K562 (cell line): Measurements from ENCODE around the gene ITPRID2. TPM values are rescaled to one million over a fixed set of nuclear protein-coding genes. Genes with fewer than 3 reads are reported as not detected.
A peak's percentile ranks its signal among the peaks of the same experiment; 100 is the strongest.

Source experiments
- ADNP ChIP-seq: fragments of 200-800 bp; sonication (Bioruptor generic); IDR thresholded peaks from 2 replicates; pipeline ENCODE4 v1.6.1; 2016; ENCODE audit warnings: missing genetic modification characterization, missing compliant biosample characterization
- CEBPZ ChIP-seq: fragments of 150-350 bp; IDR thresholded peaks from 2 replicates; pipeline ENCODE4 v1.6.1; 2014; ENCODE audit warnings: low read depth, mild to moderate bottlenecking, low read length, borderline replicate concordance
- ELF2 ChIP-seq: fragments of 250-450 bp; sonication (Bioruptor Pico); IDR thresholded peaks from 2 replicates; pipeline ENCODE4 v1.5.0; 2021; ENCODE audit warnings: mild to moderate bottlenecking
- FOSL1 ChIP-seq: fragments of 200-800 bp; sonication (Bioruptor generic); conservative IDR thresholded peaks from 2 replicates; pipeline ENCODE4 v1.6.1; 2016; ENCODE audit warnings: missing genetic modification characterization, missing compliant biosample characterization
- FOXJ2 ChIP-seq: fragments of 200-800 bp; sonication (Bioruptor generic); IDR thresholded peaks from 2 replicates; pipeline ENCODE4 v1.6.1; 2016; ENCODE audit warnings: missing genetic modification characterization, missing compliant biosample characterization
- HLTF ChIP-seq: fragments of 450-650 bp; IDR thresholded peaks from 2 replicates; pipeline ENCODE4 v1.6.1; 2016
- MYBL2 ChIP-seq, 2 experiments: fragments of 450-650 bp in 1 of 2; sonication (generic) in 1 of 2; formaldehyde crosslinking in 1 of 2; IDR thresholded peaks; 2 replicates each; pipeline versions ENCODE4 v1.6.1 to v1.8.1; 2017 to 2022; ENCODE audit warnings: borderline replicate concordance in 1 of 2, inconsistent platforms in 1 of 2, low read depth in 1 of 2, mild to moderate bottlenecking in 1 of 2, missing genetic modification reagents in 1 of 2, moderate library complexity in 1 of 2
- MYC ChIP-seq, 2 experiments: fragments of 250-450 bp in 1 of 2; sonication (Bioruptor Pico) in 1 of 2; IDR thresholded peaks; 2 replicates each; pipeline versions ENCODE4 v1.5.1 to v1.6.1; 2012 to 2021; ENCODE audit warnings: low read depth in 2 of 2, borderline replicate concordance in 1 of 2, improper control_type of control experiment in 1 of 2, low read length in 1 of 2, mild to moderate bottlenecking in 1 of 2, moderate library complexity in 1 of 2
- PATZ1 ChIP-seq: fragments of 250-450 bp; sonication (Bioruptor Pico); IDR thresholded peaks from 2 replicates; pipeline ENCODE4 v1.5.0; 2020; ENCODE audit warnings: mild to moderate bottlenecking, borderline replicate concordance
- PML ChIP-seq: IDR thresholded peaks from 2 replicates; pipeline ENCODE4 v1.6.1; 2012; ENCODE audit warnings: low read length, inconsistent platforms
- TAF7 ChIP-seq: fragments of 450-650 bp; IDR thresholded peaks from 2 replicates; pipeline ENCODE4 v1.6.1; 2016; ENCODE audit warnings: missing genetic modification characterization, missing compliant biosample characterization
- TEAD1 ChIP-seq, 2 experiments: fragments of 450-650 bp in 1 of 2; sonication (generic) in 1 of 2; formaldehyde crosslinking; IDR thresholded peaks; 2 replicates each; pipeline versions ENCODE4 v1.4.0 to v1.8.0; 2020 to 2022; ENCODE audit warnings: mild to moderate bottlenecking in 2 of 2, missing genetic modification reagents in 1 of 2
- ZBTB11 ChIP-seq, 3 experiments: fragments of 200-800 bp in 1 of 3; fragments of 250-450 bp in 1 of 3; fragments of 450-650 bp in 1 of 3; sonication (Bioruptor Pico) in 1 of 3; sonication (Bioruptor generic) in 1 of 3; formaldehyde crosslinking in 1 of 3; IDR thresholded peaks; 2 replicates each; pipeline versions ENCODE4 v1.6.1 to v1.8.0; 2016 to 2022; ENCODE audit warnings: mild to moderate bottlenecking in 2 of 3, missing genetic modification characterization in 2 of 3, missing compliant biosample characterization in 1 of 3, moderate library complexity in 1 of 3
- ZBTB17 ChIP-seq: fragments of 450-650 bp; formaldehyde crosslinking; IDR thresholded peaks from 2 replicates; pipeline ENCODE4 v1.4.0; 2020; ENCODE audit warnings: mild to moderate bottlenecking
- ZNF408 ChIP-seq: fragments of 250-450 bp; sonication (Bioruptor Pico); IDR thresholded peaks from 2 replicates; pipeline ENCODE4 v1.4.0; 2020; ENCODE audit warnings: low read depth, mild to moderate bottlenecking, moderate library complexity
- ZNF41 ChIP-seq: fragments of 250-450 bp; sonication (Bioruptor Pico); conservative IDR thresholded peaks from 2 replicates; pipeline ENCODE4 v1.4.0; 2020; ENCODE audit warnings: mild to moderate bottlenecking
- polyA plus RNA-seq, 8 experiments: library from polyadenylated mRNA; depleted of rRNA in 4 of 8; stranded (reverse) in 5 of 8; unstranded in 3 of 8; fragments of >200 nt; fragmentation: Nextera tagmentation in 2 of 8; fragmentation: Illumina TruSeq in 1 of 8; extraction: Ambion mirVana in 2 of 8; extraction: Trizol in 1 of 8; gene quantifications; 2 replicates each; pipeline versions ENCODE4 v1.2.1 to v1.2.3, GENCODE V29; 2011 to 2014; ENCODE audit warnings: inconsistent platforms in 1 of 8, missing spikeins in 1 of 8
- total RNA-seq, 7 experiments: library from RNA; depleted of rRNA in 6 of 7; stranded (reverse); fragments of >200 nt in 6 of 7; fragmentation: Illumina TruSeq in 2 of 7; extraction: Trizol in 2 of 7; gene quantifications; 2 replicates each; pipeline versions ENCODE4 v1.2.1 to v1.2.3, GENCODE V29; 2011 to 2021; ENCODE audit warnings: low replicate concordance in 1 of 7

ITPRID2 gene
- total and polyA plus RNA-seq, 9 of the 15 experiments (the other 6 are each of a cell fraction or from before 2014, with no cell fraction given), result 18.5 to 77.8 (median 52.0) TPM

GRCh38 chr2:181891966-181892798, 652 bp downstream of the ITPRID2 start (continued):
- peak; percentile 26; the same call in 1 of the 2 replicates for TF ChIP-seq FOSL1
- TF ChIP-seq ELF2, result no peak; the same call in 1 of the 2 replicates
- TF ChIP-seq ADNP (tag), result no peak
- 0 out of 2 replicates have a peak, but pooled peaks have one; percentile 34 for TF ChIP-seq HLTF
- peak; percentile 57; the same call in 1 of the 2 replicates for TF ChIP-seq MYBL2 (IDR thresholded peaks at IDR 0.05; ENCODE audit: low read depth)
- no peak for TF ChIP-seq MYBL2 (CRISPR knock-in tag; IDR thresholded peaks at IDR 0.05; ENCODE audit: borderline replicate concordance)
- TF ChIP-seq CEBPZ, result no peak
- no peak; the same call in none of the 2 replicates for TF ChIP-seq PML
- no peak for TF ChIP-seq ZBTB17 (CRISPR knock-in tag)
- 0 out of 2 replicates have a peak, but pooled peaks have one; percentile 33 for TF ChIP-seq TAF7
- TF ChIP-seq MYC (IDR thresholded peaks at IDR 0.05; ENCODE audit: low read depth, low read length), result peak; percentile 81
- TF ChIP-seq MYC (CRISPR knock-in tag; IDR thresholded peaks at IDR 0.05; ENCODE audit: borderline replicate concordance, low read depth), result peak; percentile 76; the same call in 1 of the 2 replicates
- TF ChIP-seq PATZ1 (CRISPR knock-in tag), result 0 out of 2 replicates have a peak, but pooled peaks have one; percentile 16
- peak in 1 of 2 experiments; percentile 73; a peak in 1 of 4 replicates for TF ChIP-seq TEAD1 (CRISPR knock-in tag; IDR thresholded peaks at IDR 0.05)
- peak in 1 of 3 experiments; percentile 67; a peak in 2 of 6 replicates for TF ChIP-seq ZBTB11 (CRISPR knock-in tag; IDR thresholded peaks at IDR 0.05)
- no peak for TF ChIP-seq FOXJ2
- TF ChIP-seq ZNF408 (CRISPR knock-in tag), result no peak
- TF ChIP-seq ZNF41 (CRISPR knock-in tag), result no peak
